GM12878 (cell line): ENCODE measurements around the gene CACNA1I. TPM values are rescaled to one million over a fixed set of nuclear protein-coding genes. Genes with fewer than 3 reads are reported as not detected.

Source experiments
- ATAC-seq: fragments of 200-7000 bp; cut with Tn5 transposase; 3 replicates; pipeline ENCODE4 v1.9.1; 2020; ENCODE audit warnings: mild to moderate bottlenecking, moderate library complexity
- BruUV-seq: library from RNA; stranded (reverse); fragments of 400-500 nt; replicated peaks from 2 replicates; lab custom pipeline; 2021; lab: Mats Ljungman, UMichigan
- CTCF ChIA-PET: fragments of 300-600 bp; sonication (Branson Sonifier 250); formaldehyde crosslinking; extraction: SDS; loops from one replicate; lab custom pipeline; 2021; ENCODE audit warnings: inconsistent platforms; lab: Yijun Ruan, JAX
- POLR2A ChIA-PET: fragments of 350-600 bp; formaldehyde crosslinking; extraction: SDS; loops from one replicate; lab custom pipeline; 2021; ENCODE audit warnings: inconsistent platforms; lab: Charles Lee
- RAD21 ChIA-PET: fragments of 300-600 bp; sonication (Branson Sonifier 250); formaldehyde crosslinking; loops from one replicate; lab custom pipeline; 2023; ENCODE audit warnings: antibody characterized with exemption; ENCODE audit not compliant: unreplicated experiment; lab: Charles Lee
- SMC1A ChIA-PET: fragments of 300-600 bp; sonication (Branson Sonifier 250); formaldehyde crosslinking; loops from one replicate; lab custom pipeline; 2023; ENCODE audit not compliant: unreplicated experiment, uncharacterized antibody; lab: Charles Lee
- DNase-seq: peaks from one replicate; pipeline ENCODE4 v3.0.0-alpha.2; 2011; ENCODE audit warnings: low read depth, low spot score
- FAIRE-seq: peaks from 3 replicates; lab custom pipeline; 2011; peaks lifted over from hg19 to GRCh38; lab: Jason Lieb, UNC
- H2AFZ ChIP-seq: 2 replicates; pipeline ENCODE4 v1.6.0; 2011; ENCODE audit warnings: low read depth, low read length, control low read depth; ENCODE audit not compliant: control insufficient read depth
- H3K27ac ChIP-seq: 2 replicates; pipeline ENCODE4 v1.5.1; 2011; ENCODE audit warnings: control low read depth; ENCODE audit not compliant: control insufficient read depth, insufficient read depth
- H3K27me3 ChIP-seq, 2 experiments: replicated peaks in 1 of 2; 2 replicates each; pipeline versions ENCODE4 v1.6.0 to v1.6.1; 2011; ENCODE audit warnings: low read length in 1 of 2; ENCODE audit not compliant: control insufficient read depth in 2 of 2, insufficient read depth in 2 of 2
- H3K36me3 ChIP-seq, 2 experiments: 2 replicates each; pipeline ENCODE4 v1.5.1; 2011; ENCODE audit warnings: low read length in 1 of 2; ENCODE audit not compliant: control insufficient read depth in 2 of 2, insufficient read depth in 2 of 2
- H3K4me1 ChIP-seq: 2 replicates; pipeline ENCODE4 v1.6.1; 2011; ENCODE audit warnings: mild to moderate bottlenecking, low read length, moderate library complexity, mixed read lengths; ENCODE audit not compliant: control insufficient read depth, insufficient read depth
- H3K4me2 ChIP-seq: 2 replicates; pipeline ENCODE4 v1.6.0; 2011; ENCODE audit warnings: control low read depth; ENCODE audit not compliant: control insufficient read depth, insufficient read depth
- H3K4me3 ChIP-seq: fragments of 200-600 bp; sonication (generic); 2 replicates; pipeline ENCODE4 v1.5.1; 2016
- H3K79me2 ChIP-seq: 2 replicates; pipeline ENCODE4 v1.6.0; 2011; ENCODE audit warnings: low read length; ENCODE audit not compliant: control insufficient read depth, insufficient read depth
- H3K9ac ChIP-seq: 2 replicates; pipeline ENCODE4 v1.8.0; 2011; ENCODE audit warnings: low read length, control low read depth, mixed read lengths; ENCODE audit not compliant: control insufficient read depth, insufficient read depth
- H3K9me3 ChIP-seq: replicated peaks from 3 replicates; pipeline ENCODE4 v1.5.1; 2011; ENCODE audit warnings: mild to moderate bottlenecking, low read length; ENCODE audit not compliant: control insufficient read depth, insufficient read depth
- H4K20me1 ChIP-seq: 2 replicates; pipeline ENCODE4 v1.6.0; 2011; ENCODE audit not compliant: control insufficient read depth, insufficient read depth
- CHD2 ChIP-seq: IDR thresholded peaks from 2 replicates; pipeline ENCODE4 v1.6.1; 2011; ENCODE audit warnings: low read depth, low read length, improper control_type of control experiment, borderline replicate concordance
- CREM ChIP-seq: IDR thresholded peaks from 2 replicates; pipeline ENCODE4 v1.6.1; 2014; ENCODE audit warnings: antibody characterized with exemption, low read depth
- DPF2 ChIP-seq: fragments of 450-650 bp; IDR thresholded peaks from 2 replicates; pipeline ENCODE4 v1.6.1; 2017; ENCODE audit warnings: mild to moderate bottlenecking
- EGR1 ChIP-seq, 2 experiments: IDR thresholded peaks; 1 replicate in 1 of 2; 2 replicates in 1 of 2; pipeline ENCODE4 v1.6.1; 2011 to 2012; ENCODE audit warnings: low read depth in 2 of 2, low read length in 2 of 2, borderline replicate concordance in 1 of 2, mild to moderate bottlenecking in 1 of 2, moderate library complexity in 1 of 2
- FOXK2 ChIP-seq: fragments of 450-650 bp; IDR thresholded peaks from 2 replicates; pipeline ENCODE4 v1.6.1; 2017; ENCODE audit warnings: mild to moderate bottlenecking, moderate library complexity
- MTA3 ChIP-seq: IDR thresholded peaks from 2 replicates; pipeline ENCODE4 v1.6.1; 2012; ENCODE audit warnings: low read length, inconsistent platforms, borderline replicate concordance
- MYB ChIP-seq: fragments of 150-350 bp; IDR thresholded peaks from 2 replicates; pipeline ENCODE4 v1.6.1; 2014; ENCODE audit warnings: mild to moderate bottlenecking, low read depth, low read length, borderline replicate concordance
- NR2C1 ChIP-seq: fragments of 450-650 bp; IDR thresholded peaks from 2 replicates; pipeline ENCODE4 v1.6.1; 2017; ENCODE audit warnings: antibody characterized with exemption, mild to moderate bottlenecking, moderate library complexity
- PAX8 ChIP-seq: fragments of 450-650 bp; IDR thresholded peaks from 2 replicates; pipeline ENCODE4 v1.6.1; 2017; ENCODE audit warnings: mild to moderate bottlenecking, moderate library complexity
- POU2F2 ChIP-seq: IDR thresholded peaks from 3 replicates; pipeline ENCODE4 v1.6.1; 2011; ENCODE audit warnings: low read depth, mild to moderate bottlenecking, low read length, borderline replicate concordance
- RAD51 ChIP-seq: fragments of 450-650 bp; IDR thresholded peaks from 2 replicates; pipeline ENCODE4 v1.6.1; 2016; ENCODE audit warnings: moderate library complexity, mild to moderate bottlenecking, inconsistent platforms
- RCOR1 ChIP-seq: conservative IDR thresholded peaks from 2 replicates; pipeline ENCODE4 v1.6.1; 2012; ENCODE audit warnings: low read depth, low read length, improper control_type of control experiment
- RFX5 ChIP-seq: IDR thresholded peaks from 2 replicates; pipeline ENCODE4 v1.6.1; 2011; ENCODE audit warnings: low read depth, low read length, improper control_type of control experiment
- SIN3A ChIP-seq: IDR thresholded peaks from 2 replicates; pipeline ENCODE4 v1.6.1; 2012; ENCODE audit warnings: low read depth, low read length, improper control_type of control experiment
- SMAD1 ChIP-seq: fragments of 450-650 bp; IDR thresholded peaks from 2 replicates; pipeline ENCODE4 v1.6.1; 2018; ENCODE audit warnings: mild to moderate bottlenecking, low read depth; ENCODE audit not compliant: partially characterized antibody
- SREBF1 ChIP-seq: IDR thresholded peaks from 2 replicates; pipeline ENCODE4 v1.6.1; 2012; ENCODE audit warnings: mild to moderate bottlenecking, low read length
- SREBF2 ChIP-seq: IDR thresholded peaks from 2 replicates; pipeline ENCODE4 v1.6.1; 2012; ENCODE audit warnings: mild to moderate bottlenecking, low read length
- STAT3 ChIP-seq: IDR thresholded peaks from 2 replicates; pipeline ENCODE4 v1.6.1; 2011; ENCODE audit warnings: low read depth, low read length, improper control_type of control experiment
- TAF1 ChIP-seq: IDR thresholded peaks from 2 replicates; pipeline ENCODE4 v1.6.1; 2011; ENCODE audit warnings: mild to moderate bottlenecking, low read depth, low read length, borderline replicate concordance
- TCF3 ChIP-seq: IDR thresholded peaks from 2 replicates; pipeline ENCODE4 v1.6.1; 2012; ENCODE audit warnings: low read depth, mild to moderate bottlenecking, low read length, borderline replicate concordance; ENCODE audit not compliant: insufficient read depth
- TCF7 ChIP-seq: IDR thresholded peaks from 2 replicates; pipeline ENCODE4 v1.6.1; 2014; ENCODE audit warnings: antibody characterized with exemption, borderline replicate concordance
- WGBS: methylation state at CpG from one replicate; pipeline ENCODE4 v1.1.6; 2016; ENCODE audit warnings: low lambda C conversion rate; ENCODE audit not compliant: insufficient replicate concordance, insufficient coverage; ENCODE audit errors: missing lambda C conversion rate; 5-methylcytosine and 5-hydroxymethylcytosine counted together
- in situ Hi-C: fragments of 300-500 bp; cut with MboI; formaldehyde crosslinking; loops from 9 replicates; pipeline ENCODE4 v1.14.3; 2018; ENCODE audit warnings: mixed read lengths
- intact Hi-C: fragments of 100-400 bp; cut with micrococcal nuclease; formaldehyde crosslinking; loops from one replicate; pipeline ENCODE4 v1.14.2; 2022; ENCODE audit not compliant: unreplicated experiment
- polyA plus RNA-seq, 11 experiments: library from polyadenylated mRNA; depleted of rRNA in 4 of 11; unstranded in 6 of 11; stranded (reverse) in 5 of 11; fragments of >200 nt; fragmentation: Nextera tagmentation in 4 of 11; fragmentation: Illumina TruSeq in 1 of 11; extraction: Ambion mirVana in 4 of 11; extraction: Trizol in 1 of 11; gene quantifications; 1 replicate in 1 of 11; 2 replicates in 10 of 11; pipeline versions ENCODE4 v1.2.1 to v1.2.3, GENCODE V29; 2011 to 2016; ENCODE audit warnings: inconsistent platforms in 2 of 11, missing spikeins in 2 of 11, low read depth in 1 of 11
- total RNA-seq, 4 experiments: library from RNA; depleted of rRNA in 3 of 4; stranded (reverse); fragments of >200 nt in 3 of 4; fragmentation: Illumina TruSeq in 1 of 4; extraction: Trizol in 1 of 4; gene quantifications; 2 replicates each; pipeline versions ENCODE4 v1.2.1 to v1.2.3, GENCODE V29; 2013 to 2021
- TF ChIP-seq, protein P1 (sequence below): IDR thresholded peaks from 2 replicates; pipeline ENCODE4 v1.6.1; 2012; ENCODE audit warnings: low read depth, low read length, improper control_type of control experiment

CACNA1I gene
- total and polyA plus RNA-seq, 10 of the 15 experiments (the other 5 are each of a cell fraction or from before 2014, with no cell fraction given), result 0.01 to 0.03 TPM; not detected in 8

GRCh38 chr22:39577366-39577765 is 6.8 kb downstream of the CACNA1I start:
- Histone ChIP-seq H3K79me2 (no peaks in the 10 kb centered on the region), H3K4me3 (no peak overlapping the region), H3K4me2 (no peak overlapping the region), H3K36me3 (no peaks in the 10 kb centered on the region), H3K27ac (no peak overlapping the region), H3K9me3 (no peaks in the 10 kb centered on the region), H2AFZ (no peak overlapping the region), H3K27me3 (peaks cover 5 to 6% of the 10 kb centered on the region in 2 experiments; a peak in 3 of 4 replicates), H3K4me1 (no peaks in the 10 kb centered on the region), H3K9ac (no peak overlapping the region), H4K20me1 (no peaks in the 10 kb centered on the region)
- FAIRE-seq (no peak), DNase-seq (no peak), ATAC-seq (no peak)
- intact Hi-C loops (no loop called here), in situ Hi-C loops (no loop called here)
- no TSS peak for BruUV-seq
- ChIA-PET RAD21 (no interaction called here), POLR2A (no interaction called here), CTCF (no interaction called here), SMC1A (no interaction called here)
- 72% methylated on average over 20 of the region's 21 CpGs for WGBS
- no peak for TF ChIP-seq TCF7
- TF ChIP-seq NR2C1, result no peak
- no peak for TF ChIP-seq EGR1 (IDR thresholded peaks at IDR 0.05; ENCODE audit: borderline replicate concordance in 1 of 2, low read depth in 2 of 2, low read length in 2 of 2)
- no peak for TF ChIP-seq RFX5
- no peak for TF ChIP-seq RAD51
- no peak for TF ChIP-seq CREM
- TF ChIP-seq FOXK2, result no peak
- no peak for TF ChIP-seq MTA3

DNA sequence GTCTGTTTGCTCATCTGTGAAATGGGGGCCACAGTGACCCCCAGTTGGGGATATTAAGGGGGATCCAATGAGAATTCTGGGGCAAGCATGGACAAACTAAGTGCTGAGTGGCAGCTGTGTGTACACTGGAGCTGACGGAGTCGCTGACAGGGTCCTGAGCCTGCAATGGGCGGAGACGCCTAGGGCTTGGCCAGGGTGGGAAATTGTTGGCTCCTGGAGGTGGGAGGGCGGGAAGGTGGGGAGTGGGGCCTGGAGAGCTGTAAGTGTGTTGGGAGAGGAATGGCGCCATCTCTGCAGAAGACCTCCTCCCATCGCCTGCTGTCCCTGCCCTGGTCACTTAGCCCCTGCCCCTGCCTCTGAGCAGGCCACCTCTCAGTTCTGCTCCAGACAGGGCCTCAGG is 7.3 kb downstream of the CACNA1I start:
- FAIRE-seq, result no peak
- no TSS peak for BruUV-seq
- TF ChIP-seq STAT3, result no peak
- TF ChIP-seq CREM, result no peak
- no peak for TF ChIP-seq SREBF2
- no peak for TF ChIP-seq SMAD1
- TF ChIP-seq MYB, result no peak
- TF ChIP-seq, protein P1, sequence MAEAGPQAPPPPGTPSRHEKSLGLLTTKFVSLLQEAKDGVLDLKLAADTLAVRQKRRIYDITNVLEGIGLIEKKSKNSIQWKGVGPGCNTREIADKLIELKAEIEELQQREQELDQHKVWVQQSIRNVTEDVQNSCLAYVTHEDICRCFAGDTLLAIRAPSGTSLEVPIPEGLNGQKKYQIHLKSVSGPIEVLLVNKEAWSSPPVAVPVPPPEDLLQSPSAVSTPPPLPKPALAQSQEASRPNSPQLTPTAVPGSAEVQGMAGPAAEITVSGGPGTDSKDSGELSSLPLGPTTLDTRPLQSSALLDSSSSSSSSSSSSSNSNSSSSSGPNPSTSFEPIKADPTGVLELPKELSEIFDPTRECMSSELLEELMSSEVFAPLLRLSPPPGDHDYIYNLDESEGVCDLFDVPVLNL, result no peak
- TF ChIP-seq MTA3, result no peak
- TF ChIP-seq PAX8, result no peak
- no peak for TF ChIP-seq SIN3A
- TF ChIP-seq RCOR1, result no peak
- no peak for TF ChIP-seq CHD2
- no peak for TF ChIP-seq TCF3
- TF ChIP-seq POU2F2, result no peak
- no peak for TF ChIP-seq SREBF1
- no peak for TF ChIP-seq DPF2
- TF ChIP-seq TAF1, result no peak

More for the DNA sequence above, 7.3 kb downstream of the CACNA1I start:
- in situ Hi-C loops (no loop called here), intact Hi-C loops (no loop called here)
- POLR2A ChIA-PET, result no interaction called here
- no peaks in the 10 kb centered on the region for H4K20me1 ChIP-seq
- no peaks in the 10 kb centered on the region for H3K79me2 ChIP-seq
- H3K4me1 ChIP-seq, result no peaks in the 10 kb centered on the region
- DNase-seq (no peak), ATAC-seq (no peak)
- no peak overlapping the region for H3K4me3 ChIP-seq
- CTCF ChIA-PET, result no interaction called here
- H3K36me3 ChIP-seq, result no peaks in the 10 kb centered on the region
- no peak overlapping the region for H2AFZ ChIP-seq
- RAD21 ChIA-PET, result no interaction called here
- peaks cover 5 to 6% of the 10 kb centered on the region in 2 experiments; a peak in 3 of 4 replicates for H3K27me3 ChIP-seq
- H3K4me2 ChIP-seq, result no peak overlapping the region
- H3K9me3 ChIP-seq, result no peaks in the 10 kb centered on the region
- SMC1A ChIA-PET, result no interaction called here
- WGBS, result 52% methylated on average over 7 of the region's 7 CpGs
- no peak overlapping the region for H3K9ac ChIP-seq
- H3K27ac ChIP-seq, result no peak overlapping the region
